IMR-90 (cell line): ENCODE measurements around the gene NTSR1.

Experiments used
- BHLHE40 ChIP-seq: fragments of 150-350 bp; IDR thresholded peaks from 2 replicates; pipeline ENCODE4 v1.6.1; 2016; ENCODE audit warnings: mild to moderate bottlenecking, low read depth, low read length
- CEBPB ChIP-seq: IDR thresholded peaks from 2 replicates; pipeline ENCODE4 v1.6.1; 2012; ENCODE audit warnings: low read depth, low read length, improper control_type of control experiment
- ELK1 ChIP-seq: fragments of 150-350 bp; IDR thresholded peaks from 2 replicates; pipeline ENCODE4 v1.6.1; 2016; ENCODE audit warnings: low read depth, mild to moderate bottlenecking, low read length, moderate library complexity, borderline replicate concordance
- MAFK ChIP-seq: IDR thresholded peaks from 2 replicates; pipeline ENCODE4 v1.6.1; 2012; ENCODE audit warnings: low read depth, low read length, improper control_type of control experiment
- MXI1 ChIP-seq: IDR thresholded peaks from 2 replicates; pipeline ENCODE4 v1.6.1; 2012; ENCODE audit warnings: low read depth, mild to moderate bottlenecking, low read length, moderate library complexity, borderline replicate concordance
- NFE2L2 ChIP-seq: fragments of 150-350 bp; IDR thresholded peaks from 2 replicates; pipeline ENCODE4 v1.6.1; 2016; ENCODE audit warnings: low read depth, mild to moderate bottlenecking, low read length
- POLR2A ChIP-seq: IDR thresholded peaks from 2 replicates; pipeline ENCODE4 v1.6.1; 2012; ENCODE audit warnings: mild to moderate bottlenecking, low read depth, low read length
- RAD21 ChIP-seq: IDR thresholded peaks from 2 replicates; pipeline ENCODE4 v1.6.1; 2012; ENCODE audit warnings: low read length, improper control_type of control experiment
- RCOR1 ChIP-seq: IDR thresholded peaks from 2 replicates; pipeline ENCODE4 v1.6.1; 2012; ENCODE audit warnings: mild to moderate bottlenecking, low read length, improper control_type of control experiment; ENCODE audit not compliant: insufficient replicate concordance
- RFX5 ChIP-seq: IDR thresholded peaks from 2 replicates; pipeline ENCODE4 v1.8.0; 2012; ENCODE audit warnings: low read depth, mild to moderate bottlenecking, low read length, moderate library complexity
- SMC3 ChIP-seq: fragments of 150-350 bp; IDR thresholded peaks from 2 replicates; pipeline ENCODE4 v1.6.1; 2016; ENCODE audit warnings: low read depth, mild to moderate bottlenecking, antibody characterized with exemption, low read length, moderate library complexity
- USF2 ChIP-seq: fragments of 150-350 bp; IDR thresholded peaks from 2 replicates; pipeline ENCODE4 v1.6.1; 2017; ENCODE audit warnings: mild to moderate bottlenecking, antibody characterized with exemption, low read length, low read depth
- TF ChIP-seq, protein P1 (sequence below): conservative IDR thresholded peaks from 2 replicates; pipeline ENCODE4 v1.5.1; 2012; ENCODE audit warnings: mild to moderate bottlenecking, low read depth, low read length, improper control_type of control experiment

GRCh38 chr20:62793757-62794006, 85.0 kb downstream of the NTSR1 start:
- TF ChIP-seq, protein P1, sequence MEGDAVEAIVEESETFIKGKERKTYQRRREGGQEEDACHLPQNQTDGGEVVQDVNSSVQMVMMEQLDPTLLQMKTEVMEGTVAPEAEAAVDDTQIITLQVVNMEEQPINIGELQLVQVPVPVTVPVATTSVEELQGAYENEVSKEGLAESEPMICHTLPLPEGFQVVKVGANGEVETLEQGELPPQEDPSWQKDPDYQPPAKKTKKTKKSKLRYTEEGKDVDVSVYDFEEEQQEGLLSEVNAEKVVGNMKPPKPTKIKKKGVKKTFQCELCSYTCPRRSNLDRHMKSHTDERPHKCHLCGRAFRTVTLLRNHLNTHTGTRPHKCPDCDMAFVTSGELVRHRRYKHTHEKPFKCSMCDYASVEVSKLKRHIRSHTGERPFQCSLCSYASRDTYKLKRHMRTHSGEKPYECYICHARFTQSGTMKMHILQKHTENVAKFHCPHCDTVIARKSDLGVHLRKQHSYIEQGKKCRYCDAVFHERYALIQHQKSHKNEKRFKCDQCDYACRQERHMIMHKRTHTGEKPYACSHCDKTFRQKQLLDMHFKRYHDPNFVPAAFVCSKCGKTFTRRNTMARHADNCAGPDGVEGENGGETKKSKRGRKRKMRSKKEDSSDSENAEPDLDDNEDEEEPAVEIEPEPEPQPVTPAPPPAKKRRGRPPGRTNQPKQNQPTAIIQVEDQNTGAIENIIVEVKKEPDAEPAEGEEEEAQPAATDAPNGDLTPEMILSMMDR: no peak
- TF ChIP-seq MXI1 (no peak), POLR2A (no peak; the same call in 1 of the 2 replicates), MAFK (no peak), CEBPB (no peak), NFE2L2 (no peak), RCOR1 (no peak), RAD21 (no peak), USF2 (no peak), ELK1 (no peak), RFX5 (no peak), BHLHE40 (no peak), SMC3 (no peak)
